PFSK-1 (cell line): ENCODE data around the gene CAB39L.

Source experiments
- FOXP2 ChIP-seq: optimal IDR thresholded peaks from 2 replicates; pipeline ENCODE3; 2011; ENCODE audit warnings: borderline replicate concordance, control low read depth, inconsistent platforms; ENCODE audit not compliant: insufficient read depth; ENCODE audit errors: extremely low read length, extremely low read depth
- POLR2AphosphoS5 ChIP-seq: IDR thresholded peaks from 2 replicates; pipeline ENCODE4 v1.6.1; 2012; ENCODE audit warnings: low read depth, mild to moderate bottlenecking, control low read depth, low read length, moderate library complexity
- REST ChIP-seq, 2 experiments: IDR thresholded peaks; 2 replicates each; pipeline versions ENCODE4 v1.6.1 to v1.8.0; 2011 to 2012; ENCODE audit warnings: low read depth in 2 of 2, low read length in 2 of 2, control low read depth in 1 of 2, inconsistent platforms in 1 of 2, mild to moderate bottlenecking in 1 of 2, moderate library complexity in 1 of 2; ENCODE audit not compliant: insufficient read depth in 1 of 2
- SIN3A ChIP-seq: IDR thresholded peaks from 2 replicates; pipeline ENCODE4 v1.6.1; 2012; ENCODE audit warnings: mild to moderate bottlenecking, low read length, moderate library complexity, borderline replicate concordance; ENCODE audit not compliant: insufficient read depth
- TAF1 ChIP-seq: IDR thresholded peaks from 2 replicates; pipeline ENCODE4 v1.6.1; 2012; ENCODE audit warnings: low read length, control low read depth, borderline replicate concordance; ENCODE audit not compliant: insufficient read depth

CAB39L gene

DNA sequence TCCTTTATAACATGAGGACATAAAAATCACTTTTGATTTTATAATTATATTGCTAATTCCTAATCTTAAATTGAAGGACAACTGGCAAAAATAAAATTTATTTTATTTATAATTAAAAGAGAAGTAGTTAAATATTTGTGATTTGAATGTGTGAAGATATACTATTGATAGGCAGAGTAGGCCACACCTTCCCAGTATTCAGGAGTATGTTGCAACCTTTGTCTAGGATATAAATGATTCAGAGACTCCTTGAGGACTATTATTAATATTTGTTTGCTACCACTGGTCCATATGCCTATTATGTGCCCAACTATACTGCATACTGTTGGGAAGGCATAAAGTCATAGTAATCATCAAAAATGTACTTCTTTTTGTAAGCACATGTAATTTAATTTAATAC is 101.9 kb downstream of the CAB39L start:
- no peak for TF ChIP-seq SIN3A
- no peak for TF ChIP-seq TAF1
- TF ChIP-seq POLR2AphosphoS5, result no peak
- TF ChIP-seq FOXP2, result no peak
- no peak for TF ChIP-seq REST (IDR thresholded peaks at IDR 0.05; ENCODE audit: insufficient read depth in 1 of 2, low read depth in 2 of 2, low read length in 2 of 2)

DNA sequence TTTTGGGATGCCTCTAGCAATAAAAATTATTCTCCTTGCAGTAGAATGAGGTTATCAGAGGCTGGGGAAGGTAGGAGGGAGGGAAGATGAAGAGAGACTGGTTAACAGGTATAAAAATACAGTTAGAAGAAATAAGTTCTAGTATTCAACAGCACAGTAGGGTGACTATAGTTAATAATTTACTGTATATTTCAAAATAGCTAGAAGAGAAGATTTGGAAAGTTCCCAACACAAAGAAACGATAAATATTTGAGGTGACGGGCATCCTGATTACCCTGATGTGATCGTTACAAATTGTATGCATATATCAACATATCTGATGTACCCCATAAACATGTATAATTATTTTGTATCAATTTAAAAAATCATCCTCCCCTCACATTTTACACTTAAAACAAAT is 102.3 kb downstream of the CAB39L start:
- TF ChIP-seq REST (IDR thresholded peaks at IDR 0.05; ENCODE audit: insufficient read depth in 1 of 2, low read depth in 2 of 2, low read length in 2 of 2) (no peak), TAF1 (no peak), POLR2AphosphoS5 (no peak), SIN3A (no peak), FOXP2 (no peak)

- no peak for TF ChIP-seq FOXP2
- no peak for TF ChIP-seq POLR2AphosphoS5
- TF ChIP-seq TAF1, result no peak
- TF ChIP-seq SIN3A, result no peak
- no peak for TF ChIP-seq REST (IDR thresholded peaks at IDR 0.05; ENCODE audit: insufficient read depth in 1 of 2, low read depth in 2 of 2, low read length in 2 of 2)
Measured at GRCh38 chr13:49340161-49340560, 103.7 kb downstream of the CAB39L start.

DNA sequence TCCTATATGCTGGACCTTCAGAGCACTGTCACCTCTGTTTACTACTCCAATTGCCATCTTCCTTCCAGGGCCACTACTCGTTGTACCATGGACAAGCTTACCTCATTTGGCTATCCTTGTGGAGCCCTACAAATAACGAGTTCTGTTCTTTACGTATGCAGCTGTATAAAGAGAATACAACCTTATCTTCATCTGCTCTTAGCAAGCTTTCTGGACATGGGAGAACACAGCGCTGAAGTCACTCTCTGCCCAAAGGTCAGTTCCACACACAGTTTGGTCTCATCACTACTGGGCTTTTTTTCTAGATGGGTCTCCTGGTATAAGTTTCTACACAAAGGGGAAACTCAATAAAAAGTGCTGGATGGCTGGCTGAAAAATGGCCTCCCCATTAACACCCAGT is 107.2 kb downstream of the CAB39L start:
- TF ChIP-seq SIN3A (no peak), TAF1 (no peak), POLR2AphosphoS5 (no peak), REST (IDR thresholded peaks at IDR 0.05; ENCODE audit: insufficient read depth in 1 of 2, low read depth in 2 of 2, low read length in 2 of 2) (no peak), FOXP2 (no peak)

DNA sequence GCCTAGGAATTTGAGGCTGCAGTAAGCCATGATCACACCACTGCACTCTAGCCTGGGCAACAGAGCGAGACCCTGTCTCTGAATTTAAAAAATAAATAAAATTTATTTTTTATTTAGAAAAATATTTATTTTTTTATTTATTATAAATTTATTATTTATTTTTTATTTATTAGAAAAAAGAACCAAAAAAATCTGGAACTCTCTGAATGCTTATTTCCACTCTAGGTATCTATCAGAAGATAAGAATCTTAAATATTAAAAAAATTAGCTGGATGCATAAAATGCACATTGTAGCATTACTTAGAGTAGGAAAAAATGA is 113.4 kb downstream of the CAB39L start:
- TF ChIP-seq TAF1 (no peak), SIN3A (no peak), FOXP2 (no peak), POLR2AphosphoS5 (no peak), REST (IDR thresholded peaks at IDR 0.05; ENCODE audit: insufficient read depth in 1 of 2, low read depth in 2 of 2, low read length in 2 of 2) (no peak)
